IMR-90 (cell line): ENCODE results near the gene PRXL2B. TPM values are rescaled to one million over a fixed set of nuclear protein-coding genes. Genes with fewer than 3 reads are reported as not detected.

Experiments
- ATAC-seq: fragments of 200-7000 bp; cut with Tn5 transposase; 2 replicates; pipeline ENCODE4 v1.9.1; 2020; ENCODE audit warnings: low read depth, mild to moderate bottlenecking, moderate library complexity
- BruUV-seq: library from RNA; stranded (reverse); fragments of 400-500 nt; replicated peaks from 2 replicates; lab custom pipeline; 2021; lab: Mats Ljungman, UMichigan
- CTCF ChIA-PET: fragments of 300-600 bp; formaldehyde crosslinking; extraction: SDS; loops from one replicate; lab custom pipeline; 2021; ENCODE audit warnings: antibody characterized with exemption; lab: Yijun Ruan, JAX
- POLR2A ChIA-PET: fragments of 300-600 bp; sonication (Branson Sonifier 250); formaldehyde crosslinking; loops from one replicate; lab custom pipeline; 2022; ENCODE audit warnings: antibody characterized with exemption; ENCODE audit not compliant: unreplicated experiment; lab: Charles Lee
- DNase-seq: peaks from one replicate; pipeline ENCODE4 v3.0.0; 2013
- H2AFZ ChIP-seq: replicated peaks from 2 replicates; pipeline ENCODE3; 2013; ENCODE audit warnings: low read length, mild to moderate bottlenecking; ENCODE audit not compliant: poor library complexity
- H2AK5ac ChIP-seq: 2 replicates; pipeline ENCODE4 v1.6.1; 2013; ENCODE audit warnings: low read depth, low read length, inconsistent platforms
- H2AK9ac ChIP-seq: replicated peaks from 2 replicates; pipeline ENCODE3; 2013; ENCODE audit warnings: mild to moderate bottlenecking, low read depth, low read length, moderate library complexity; ENCODE audit not compliant: poor library complexity
- H2BK120ac ChIP-seq: 2 replicates; pipeline ENCODE4 v1.6.1; 2013; ENCODE audit warnings: low read depth, low read length, inconsistent platforms
- H2BK15ac ChIP-seq: 3 replicates; pipeline ENCODE4 v1.6.1; 2013; ENCODE audit warnings: low read depth, low read length, inconsistent platforms
- H2BK20ac ChIP-seq: 2 replicates; pipeline ENCODE4 v1.6.1; 2013; ENCODE audit warnings: low read depth, mild to moderate bottlenecking, inconsistent platforms, low read length, moderate library complexity
- H2BK5ac ChIP-seq: 2 replicates; pipeline ENCODE4 v1.6.1; 2013; ENCODE audit warnings: mild to moderate bottlenecking, low read depth, low read length, inconsistent platforms; ENCODE audit not compliant: poor library complexity, severe bottlenecking
- H3K14ac ChIP-seq: replicated peaks from 2 replicates; pipeline ENCODE4 v1.6.1; 2013; ENCODE audit warnings: low read depth, low read length, inconsistent platforms
- H3K18ac ChIP-seq: 2 replicates; pipeline ENCODE4 v1.6.1; 2013; ENCODE audit warnings: low read depth, low read length, control low read depth
- H3K23ac ChIP-seq: 2 replicates; pipeline ENCODE4 v1.6.1; 2013; ENCODE audit warnings: low read depth, low read length, inconsistent platforms
- H3K27ac ChIP-seq: 2 replicates; pipeline ENCODE4 v1.5.1; 2013; ENCODE audit warnings: mild to moderate bottlenecking, control low read depth, low read length; ENCODE audit not compliant: insufficient read depth
- H3K27me3 ChIP-seq: 2 replicates; pipeline ENCODE4 v1.6.1; 2013; ENCODE audit warnings: low read length; ENCODE audit not compliant: control insufficient read depth, insufficient read depth
- H3K36me3 ChIP-seq: 2 replicates; pipeline ENCODE4 v1.6.1; 2013; ENCODE audit warnings: low read length, mixed read lengths; ENCODE audit not compliant: control insufficient read depth, insufficient read depth
- H3K4ac ChIP-seq: 2 replicates; pipeline ENCODE4 v1.6.1; 2013; ENCODE audit warnings: low read depth, low read length, inconsistent platforms
- H3K4me1 ChIP-seq: 2 replicates; pipeline ENCODE4 v1.6.1; 2013; ENCODE audit warnings: low read length, mixed read lengths; ENCODE audit not compliant: control insufficient read depth, insufficient read depth
- H3K4me2 ChIP-seq: 2 replicates; pipeline ENCODE4 v1.6.1; 2013; ENCODE audit warnings: low read depth, mild to moderate bottlenecking, control low read depth, low read length, moderate library complexity
- H3K4me3 ChIP-seq: 2 replicates; pipeline ENCODE4 v1.5.1; 2013; ENCODE audit warnings: low read depth, mild to moderate bottlenecking, control low read depth, low read length, moderate library complexity; ENCODE audit not compliant: insufficient read depth
- H3K56ac ChIP-seq: 2 replicates; pipeline ENCODE4 v1.6.1; 2013; ENCODE audit warnings: low read length, inconsistent platforms; ENCODE audit not compliant: insufficient read depth; ENCODE audit errors: extremely low read depth
- H3K79me1 ChIP-seq, 2 experiments: 2 replicates each; pipeline ENCODE4 v1.6.1; 2013; ENCODE audit warnings: low read length in 2 of 2, inconsistent platforms in 1 of 2, low read depth in 1 of 2
- H3K9ac ChIP-seq: 2 replicates; pipeline ENCODE4 v1.6.1; 2013; ENCODE audit warnings: low read depth, low read length, control low read depth
- H3K9me1 ChIP-seq: 2 replicates; pipeline ENCODE4 v1.6.1; 2013; ENCODE audit warnings: low read length, inconsistent platforms; ENCODE audit not compliant: insufficient read depth
- H3K9me3 ChIP-seq: 2 replicates; pipeline ENCODE4 v1.6.1; 2013; ENCODE audit warnings: low read length; ENCODE audit not compliant: control insufficient read depth, insufficient read depth
- H4K20me1 ChIP-seq: 2 replicates; pipeline ENCODE4 v1.6.1; 2013; ENCODE audit warnings: low read length, inconsistent platforms; ENCODE audit not compliant: insufficient read depth
- H4K5ac ChIP-seq: 2 replicates; pipeline ENCODE4 v1.6.1; 2013; ENCODE audit warnings: mild to moderate bottlenecking, low read depth, low read length, control low read depth
- H4K8ac ChIP-seq, 2 experiments: 2 replicates each; pipeline ENCODE4 v1.6.1; 2013; ENCODE audit warnings: low read depth in 2 of 2, low read length in 2 of 2, control low read depth in 1 of 2, inconsistent platforms in 1 of 2
- H4K91ac ChIP-seq: 2 replicates; pipeline ENCODE4 v1.6.1; 2013; ENCODE audit warnings: low read depth, low read length, inconsistent platforms; ENCODE audit not compliant: insufficient read depth
- ELK1 ChIP-seq: fragments of 150-350 bp; IDR thresholded peaks from 2 replicates; pipeline ENCODE4 v1.6.1; 2016; ENCODE audit warnings: low read depth, mild to moderate bottlenecking, low read length, moderate library complexity, borderline replicate concordance
- MAZ ChIP-seq: IDR thresholded peaks from 2 replicates; pipeline ENCODE4 v1.6.1; 2012; ENCODE audit warnings: low read depth, mild to moderate bottlenecking, low read length, improper control_type of control experiment, moderate library complexity, borderline replicate concordance
- RAD21 ChIP-seq: IDR thresholded peaks from 2 replicates; pipeline ENCODE4 v1.6.1; 2012; ENCODE audit warnings: low read length, improper control_type of control experiment
- WGBS, 2 experiments: methylation state at CpG; one replicate each; pipeline versions ENCODE4 v1.1.5 to v1.1.7; 2013; ENCODE audit warnings: missing lambda C conversion rate in 2 of 2; ENCODE audit not compliant: insufficient read length in 1 of 2; ENCODE audit errors: extremely low coverage in 2 of 2; 5-methylcytosine and 5-hydroxymethylcytosine counted together
- dilution Hi-C: fragments of 300-500 bp; cut with HindIII; formaldehyde crosslinking; loops from one replicate; pipeline ENCODE4 v1.14.3; 2018; ENCODE audit warnings: low sequenced_read_pairs; ENCODE audit not compliant: unreplicated experiment
- in situ Hi-C: fragments of 300-500 bp; cut with MboI; formaldehyde crosslinking; loops from 3 replicates; pipeline ENCODE4 v1.14.3; 2019; ENCODE audit warnings: low sequenced_read_pairs, inconsistent platforms, mixed read lengths
- intact Hi-C: fragments of 100-400 bp; cut with micrococcal nuclease; formaldehyde crosslinking; loops from 2 replicates; pipeline ENCODE4 v1.10.0; 2022
- polyA plus RNA-seq, 3 experiments: library from polyadenylated mRNA; depleted of rRNA; stranded (reverse); fragments of >200 nt; gene quantifications; 2 replicates each; pipeline ENCODE4 v1.2.3, GENCODE V29; 2012; ENCODE audit warnings: low replicate concordance in 1 of 3
- total RNA-seq: library from RNA; depleted of rRNA; stranded (reverse); fragments of >200 nt; gene quantifications from 2 replicates; pipeline ENCODE4 v1.2.3, GENCODE V29; 2012

Gene PRXL2B
- total and polyA plus RNA-seq, 2 of the 4 experiments (the other 2 are of a cell fraction), result 10.9 to 22.3 TPM

- H4K5ac ChIP-seq, result no peak overlapping the region
- H2AK5ac ChIP-seq, result no peak overlapping the region
- no peak overlapping the region for H4K91ac ChIP-seq
- H3K23ac ChIP-seq, result no peak overlapping the region
- H2AK9ac ChIP-seq, result peak overlapping the region; percentile 5
- dilution Hi-C loops, result no loop called here
- no peak overlapping the region for H3K18ac ChIP-seq
- DNase-seq, result no peak
- no peak overlapping the region for H3K27ac ChIP-seq
- H2BK15ac ChIP-seq, result no peak overlapping the region
- TF ChIP-seq MAZ, result no peak
- no peak for TF ChIP-seq ELK1
- TF ChIP-seq RAD21, result no peak
- WGBS, 2 experiments, result 12% methylated on average over 9 of the region's 13 CpGs; no CpG with 5 or more reads in 1 of the 2 experiments
- ATAC-seq, result no peak
- no peak overlapping the region for H2BK120ac ChIP-seq
- no TSS peak for BruUV-seq
- no peak overlapping the region for H3K56ac ChIP-seq
- no peak overlapping the region for H3K9ac ChIP-seq
- no peaks in the 10 kb centered on the region for H3K36me3 ChIP-seq
- H3K9me1 ChIP-seq, result no peaks in the 10 kb centered on the region
- H3K27me3 ChIP-seq, result no peaks in the 10 kb centered on the region; the same call in 1 of the 2 replicates
- H3K79me1 ChIP-seq, result no peaks in the 10 kb centered on the region
- no peak overlapping the region for H2BK20ac ChIP-seq
- H3K4ac ChIP-seq, result no peak overlapping the region
- H3K4me1 ChIP-seq, result no peaks in the 10 kb centered on the region
- H3K4me3 ChIP-seq, result no peak overlapping the region
- H2AFZ ChIP-seq, result no peak overlapping the region
- H3K4me2 ChIP-seq, result no peak overlapping the region
- ChIA-PET CTCF (no interaction called here), POLR2A (no interaction called here)
- H3K14ac ChIP-seq, result no peak overlapping the region
- no peaks in the 10 kb centered on the region for H4K20me1 ChIP-seq
- no peak overlapping the region for H2BK5ac ChIP-seq
- in situ Hi-C loops, result no loop called here
- no peak overlapping the region for H4K8ac ChIP-seq
- intact Hi-C loops, result no loop called here
- H3K9me3 ChIP-seq, result no peaks in the 10 kb centered on the region
Observed at GRCh38 chr1:2607641-2608091, 21.1 kb downstream of the PRXL2B start.
